Body of pancreas (tissue), 4 donors: ENCODE data around the gene ATRN. TPM values are rescaled to one million over a fixed set of nuclear protein-coding genes. Genes with fewer than 3 reads are reported as not detected.

Experiments used
- ATAC-seq: fragments of 150-250 bp; one replicate; pipeline ENCODE4 v1.9.1; 2016
- DNase-seq, 4 donors: peaks; one replicate each; pipeline ENCODE4 v3.0.0-alpha.2; 2019
- H3K27ac ChIP-seq, 4 donors: fragments of 200-600 bp; sonication (generic); 1 replicate in 3 of 4; 2 replicates in 1 of 4; pipeline versions ENCODE4 v1.5.1 to v1.6.1; 2016 to 2019; ENCODE audit warnings: mild to moderate bottlenecking in 1 of 4, mixed read lengths in 1 of 4, moderate library complexity in 1 of 4
- H3K27me3 ChIP-seq, 2 donors: fragments of 200-600 bp; sonication (generic); one replicate each; pipeline ENCODE4 v1.6.0; 2016; ENCODE audit warnings: mild to moderate bottlenecking in 1 of 2
- H3K36me3 ChIP-seq, 2 donors: fragments of 200-600 bp; sonication (generic); replicated peaks in 1 of 2; 2 replicates each; pipeline ENCODE4 v1.5.1; 2016; ENCODE audit warnings: low read depth in 2 of 2; ENCODE audit not compliant: insufficient read depth in 1 of 2
- H3K4me1 ChIP-seq: fragments of 200-600 bp; sonication (generic); one replicate; pipeline ENCODE4 v1.6.0; 2016
- H3K4me3 ChIP-seq, 2 donors: fragments of 200-600 bp; sonication (generic); 1 replicate in 1 of 2; 2 replicates in 1 of 2; pipeline ENCODE4 v1.5.1; 2016 to 2019
- H3K9me3 ChIP-seq, 3 donors: fragments of 200-600 bp; sonication (generic); 1 replicate in 2 of 3; 2 replicates in 1 of 3; pipeline ENCODE4 v1.5.1; 2016
- POLR2A ChIP-seq, 3 donors: fragments of 450-650 bp; IDR thresholded peaks; one replicate each; pipeline ENCODE4 v1.6.1; 2016; ENCODE audit warnings: antibody characterized with exemption in 3 of 3, mild to moderate bottlenecking in 2 of 3
- WGBS, 2 donors: methylation state at CpG; one replicate each; pipeline ENCODE4 v1.1.5; 2017; 5-methylcytosine and 5-hydroxymethylcytosine counted together
- intact Hi-C: fragments of 100-400 bp; cut with DNase I; formaldehyde crosslinking; loops from one replicate; pipeline ENCODE4 v1.15.1; 2023
- total RNA-seq, 2 donors: library from RNA; depleted of rRNA; stranded (reverse); fragments of >200 nt; gene quantifications; one replicate each; pipeline ENCODE4 v1.1.0, GENCODE V29; 2016
- TF ChIP-seq, protein P1 (sequence below), 7 experiments: fragments of 450-650 bp in 4 of 7; fragments of 200-600 bp in 3 of 7; sonication (generic) in 3 of 7; IDR thresholded peaks; one replicate each; pipeline ENCODE4 v1.5.1; 2016 to 2019; ENCODE audit warnings: antibody characterized with exemption in 7 of 7

ATRN gene
- total RNA-seq, 2 donors from 2014 or later, result 17.6 to 18.8 TPM

DNA sequence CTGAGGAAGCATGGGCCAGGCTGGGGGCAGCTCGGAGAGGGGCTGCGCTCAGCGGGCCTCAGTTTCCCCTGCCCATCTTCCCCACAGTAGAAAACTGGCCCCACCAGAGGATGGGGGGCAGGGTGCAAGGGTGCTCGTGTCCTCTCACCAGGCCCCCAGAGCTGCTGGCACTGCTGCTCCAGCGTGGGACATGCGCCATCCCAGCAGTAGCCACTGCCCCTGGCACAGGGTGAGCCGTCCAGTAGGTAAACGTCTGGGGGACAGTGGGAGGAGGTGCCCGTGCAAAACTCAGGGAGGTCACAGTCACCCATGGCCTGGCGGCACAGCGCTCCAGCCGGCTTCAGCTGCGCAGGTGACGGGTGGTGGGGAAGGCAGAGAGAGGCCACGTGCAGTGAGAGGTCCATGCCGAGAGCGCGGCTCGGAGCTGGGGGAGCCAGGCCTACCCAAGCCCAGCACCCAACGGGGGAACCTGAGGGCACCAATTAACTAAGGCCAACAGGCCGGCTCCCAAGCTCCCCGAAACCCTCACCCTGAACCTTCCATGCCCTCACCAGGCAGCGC is 201.2 kb downstream of the ATRN start:
- no peak for ATAC-seq
- TF ChIP-seq, protein P1, sequence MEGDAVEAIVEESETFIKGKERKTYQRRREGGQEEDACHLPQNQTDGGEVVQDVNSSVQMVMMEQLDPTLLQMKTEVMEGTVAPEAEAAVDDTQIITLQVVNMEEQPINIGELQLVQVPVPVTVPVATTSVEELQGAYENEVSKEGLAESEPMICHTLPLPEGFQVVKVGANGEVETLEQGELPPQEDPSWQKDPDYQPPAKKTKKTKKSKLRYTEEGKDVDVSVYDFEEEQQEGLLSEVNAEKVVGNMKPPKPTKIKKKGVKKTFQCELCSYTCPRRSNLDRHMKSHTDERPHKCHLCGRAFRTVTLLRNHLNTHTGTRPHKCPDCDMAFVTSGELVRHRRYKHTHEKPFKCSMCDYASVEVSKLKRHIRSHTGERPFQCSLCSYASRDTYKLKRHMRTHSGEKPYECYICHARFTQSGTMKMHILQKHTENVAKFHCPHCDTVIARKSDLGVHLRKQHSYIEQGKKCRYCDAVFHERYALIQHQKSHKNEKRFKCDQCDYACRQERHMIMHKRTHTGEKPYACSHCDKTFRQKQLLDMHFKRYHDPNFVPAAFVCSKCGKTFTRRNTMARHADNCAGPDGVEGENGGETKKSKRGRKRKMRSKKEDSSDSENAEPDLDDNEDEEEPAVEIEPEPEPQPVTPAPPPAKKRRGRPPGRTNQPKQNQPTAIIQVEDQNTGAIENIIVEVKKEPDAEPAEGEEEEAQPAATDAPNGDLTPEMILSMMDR (IDR thresholded peaks at IDR 0.05), result no peak
- no peak for TF ChIP-seq POLR2A (IDR thresholded peaks at IDR 0.05)
- H3K9me3 ChIP-seq, result no peaks in the 10 kb centered on the region
- WGBS, 2 donors, result 21 to 25% methylated on average over 11 to 23 of the region's 23 CpGs
- H3K4me3 ChIP-seq, result no peak overlapping the region
- no peaks in the 10 kb centered on the region for H3K36me3 ChIP-seq
- H3K4me1 ChIP-seq, result peaks cover 10% of the 10 kb centered on the region
- H3K27me3 ChIP-seq, result peaks cover 0 to 31% of the 10 kb centered on the region in 2 donors
- DNase-seq, result no peak
- intact Hi-C loops, result loop anchor here (10.0 kb wide), 2 partner anchors 183 to 403 kb away; no protein-coding TSS in a partner anchor
- no peak overlapping the region for H3K27ac ChIP-seq

DNA sequence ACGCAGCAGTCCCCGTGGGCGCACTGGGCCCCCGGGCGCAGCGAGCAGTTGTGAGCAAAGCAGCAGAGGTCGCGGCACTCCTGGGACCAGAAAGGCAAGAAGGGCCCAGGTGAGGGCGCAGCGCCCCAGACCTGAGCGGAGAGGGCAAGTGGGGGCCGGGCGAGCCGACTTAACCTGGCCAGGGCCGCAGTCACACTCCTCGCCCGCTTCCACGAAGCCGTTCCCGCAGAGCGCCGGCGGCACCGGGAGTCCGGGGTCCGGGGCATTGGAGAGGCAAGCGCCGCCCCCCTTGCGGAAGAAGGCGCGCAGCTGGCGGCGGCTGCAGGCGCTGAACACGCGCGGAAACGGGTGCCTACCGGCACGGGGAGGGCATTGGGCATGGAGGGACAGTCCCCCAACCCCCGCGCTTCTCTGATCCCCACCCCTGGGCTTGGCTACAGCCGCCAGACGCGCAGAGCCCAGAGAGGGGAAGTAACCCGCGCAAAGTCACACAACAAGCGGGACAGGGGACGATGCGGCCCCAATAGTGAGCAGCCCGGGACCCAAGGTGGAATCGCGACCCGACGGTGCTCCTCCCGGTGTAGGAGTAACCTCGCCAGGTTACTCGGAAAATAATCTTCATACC is 201.8 kb downstream of the ATRN start:
- Histone ChIP-seq H3K36me3 (no peaks in the 10 kb centered on the region), H3K4me1 (peaks cover 10% of the 10 kb centered on the region), H3K27me3 (peaks cover 0 to 31% of the 10 kb centered on the region in 2 donors), H3K9me3 (no peaks in the 10 kb centered on the region), H3K27ac (no peak overlapping the region), H3K4me3 (no peak overlapping the region)
- WGBS, 2 donors, result 4 to 7% methylated on average over 26 to 58 of the region's 58 CpGs
- intact Hi-C loops, result loop anchor here (10.0 kb wide), 2 partner anchors 182 to 402 kb away; no protein-coding TSS in a partner anchor
- ATAC-seq (no peak), DNase-seq (no peak)
- TF ChIP-seq, protein P1 (IDR thresholded peaks at IDR 0.05), result no peak
- TF ChIP-seq POLR2A (IDR thresholded peaks at IDR 0.05), result no peak

DNA sequence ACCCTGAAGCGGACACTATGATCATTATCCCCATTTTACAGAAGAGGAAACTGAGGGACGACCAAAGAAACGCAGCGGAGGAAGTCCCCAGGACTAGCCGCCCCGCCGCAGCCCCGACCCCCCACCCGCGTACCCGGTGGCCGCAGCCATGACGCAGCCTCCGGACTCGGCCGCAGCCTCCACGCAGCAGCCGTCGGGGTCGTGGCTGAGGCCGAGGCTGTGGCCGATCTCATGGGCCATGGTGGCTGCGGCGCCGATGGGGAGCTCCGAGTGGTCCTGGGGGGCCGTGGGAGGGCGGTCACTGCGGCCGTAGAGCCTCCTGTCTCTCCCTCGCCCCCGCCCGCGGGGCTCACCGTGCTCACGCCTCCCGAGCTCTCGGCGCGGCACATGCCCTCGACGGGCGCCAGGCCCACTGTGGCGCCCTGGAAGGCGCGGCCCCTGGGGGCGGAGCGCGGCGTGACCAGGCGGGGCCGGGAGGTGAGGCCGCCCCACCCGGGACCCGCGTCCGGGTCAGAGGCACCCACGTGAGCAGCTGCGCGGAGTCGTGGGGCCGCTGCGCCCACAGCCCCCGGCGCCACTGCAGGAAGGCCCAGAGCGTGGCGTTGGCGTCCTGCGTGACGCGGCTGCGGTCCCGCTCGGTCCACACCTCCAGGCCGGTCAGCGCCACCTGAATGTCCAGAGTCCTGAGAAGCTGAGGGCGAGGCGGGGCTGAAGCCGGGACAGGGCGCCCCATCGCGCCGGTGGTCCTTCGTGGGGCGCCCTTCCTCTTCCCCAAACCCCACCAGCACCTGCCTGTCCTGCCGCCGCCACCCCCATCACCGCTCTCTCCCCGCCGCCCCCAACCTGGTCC is 202.6 kb downstream of the ATRN start:
- Histone ChIP-seq H3K4me3 (no peak overlapping the region), H3K36me3 (no peaks in the 10 kb centered on the region), H3K27me3 (peaks cover 0 to 31% of the 10 kb centered on the region in 2 donors), H3K9me3 (no peaks in the 10 kb centered on the region), H3K4me1 (peaks cover 10% of the 10 kb centered on the region), H3K27ac (no peak overlapping the region)
- intact Hi-C loops, result loop anchor here (10.0 kb wide), 2 partner anchors 181 to 401 kb away; no protein-coding TSS in a partner anchor
- TF ChIP-seq, protein P1 (IDR thresholded peaks at IDR 0.05), result no peak
- TF ChIP-seq POLR2A (IDR thresholded peaks at IDR 0.05), result no peak
- DNase-seq, result no peak
- ATAC-seq, result no peak
- 37 to 38% methylated on average over 22 to 56 of the region's 90 CpGs for WGBS, 2 donors

DNA sequence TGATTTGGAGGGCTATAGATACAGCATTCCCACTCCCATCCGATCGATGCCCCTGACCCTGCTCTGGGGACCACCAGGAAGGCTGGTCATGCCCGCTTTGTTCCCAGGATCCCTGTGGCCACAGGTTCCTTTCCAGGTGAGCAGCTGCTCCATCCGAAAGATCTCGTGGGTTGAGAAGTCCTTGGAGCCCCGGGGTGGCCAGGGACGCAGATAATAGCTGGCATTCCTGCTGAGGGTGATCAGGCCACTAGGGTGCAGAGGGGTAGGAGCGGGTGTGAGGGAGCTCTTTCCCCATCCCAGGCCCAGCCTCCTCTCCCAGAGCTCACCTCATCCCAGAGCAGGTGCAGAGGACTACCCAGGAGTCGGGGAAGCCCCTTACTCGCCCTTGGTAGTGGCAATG is 203.6 kb downstream of the ATRN start:
- H3K4me3 ChIP-seq, result no peak overlapping the region
- TF ChIP-seq, protein P1 (IDR thresholded peaks at IDR 0.05), result no peak
- TF ChIP-seq POLR2A (IDR thresholded peaks at IDR 0.05), result no peak
- H3K27ac ChIP-seq, result no peak overlapping the region
- H3K9me3 ChIP-seq, result no peaks in the 10 kb centered on the region
- H3K4me1 ChIP-seq, result peaks cover 10% of the 10 kb centered on the region
- intact Hi-C loops, result loop anchor here (10.0 kb wide), 2 partner anchors 180 to 400 kb away; no protein-coding TSS in a partner anchor
- H3K27me3 ChIP-seq, result peaks cover 0 to 31% of the 10 kb centered on the region in 2 donors
- no peaks in the 10 kb centered on the region for H3K36me3 ChIP-seq
- WGBS, 2 donors, result 28 to 60% methylated on average over 3 to 10 of the region's 10 CpGs
- DNase-seq, result no peak
- ATAC-seq, result no peak
